ENCODE measurements around the gene TLCD5.

Gene TLCD5

DNA sequence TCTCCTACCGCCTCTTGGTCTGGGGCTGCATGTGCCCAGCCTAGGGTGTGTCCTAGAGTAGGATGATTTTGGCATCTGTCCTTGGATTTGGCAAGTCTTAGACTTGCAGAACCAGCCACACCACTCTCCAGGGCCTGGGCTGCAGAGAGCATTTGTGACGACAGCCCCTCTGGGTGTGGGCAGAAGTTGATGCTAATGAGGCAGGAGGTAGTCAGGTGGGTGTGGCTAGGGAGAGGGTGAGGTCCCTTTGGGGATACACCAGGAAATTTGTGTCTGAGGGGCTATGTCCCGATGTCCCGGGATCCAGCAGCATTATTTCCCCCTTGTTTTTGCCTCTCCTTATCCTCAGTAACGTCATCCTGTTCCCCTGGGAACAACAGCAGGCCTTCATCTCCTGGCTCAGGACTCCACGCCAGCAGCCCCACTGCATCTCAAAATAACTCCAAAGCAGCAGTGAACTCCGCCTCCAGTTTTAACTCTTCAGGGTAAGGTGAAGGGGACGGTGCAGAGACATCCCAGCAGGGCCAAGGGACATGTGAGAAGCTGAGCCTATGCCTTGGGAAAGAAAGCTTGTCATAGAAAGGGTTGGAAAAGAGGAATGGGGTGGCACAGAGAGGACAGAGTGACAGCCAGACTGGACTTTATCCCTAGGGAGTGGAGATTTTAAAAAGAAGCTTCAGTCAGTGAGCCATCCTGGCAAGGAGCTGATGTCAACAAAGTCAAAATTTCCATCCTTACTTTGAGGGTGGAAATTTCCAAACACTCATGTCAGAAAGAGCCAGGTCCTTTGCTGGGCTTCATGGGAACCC is 8.0 kb upstream of the TLCD5 start:
- ChIA-PET CTCF (interaction anchor here (0.6 to 1.0 kb wide), 2 partner anchors 12 to 74 kb away, joined by 7 read pairs; no protein-coding TSS in a partner anchor), POLR2A (ENCODE audit: low non-redundant PET) (no interaction called here)
- H3K27ac ChIP-seq: peak overlapping the region; percentile 64
- TF ChIP-seq, protein P1, sequence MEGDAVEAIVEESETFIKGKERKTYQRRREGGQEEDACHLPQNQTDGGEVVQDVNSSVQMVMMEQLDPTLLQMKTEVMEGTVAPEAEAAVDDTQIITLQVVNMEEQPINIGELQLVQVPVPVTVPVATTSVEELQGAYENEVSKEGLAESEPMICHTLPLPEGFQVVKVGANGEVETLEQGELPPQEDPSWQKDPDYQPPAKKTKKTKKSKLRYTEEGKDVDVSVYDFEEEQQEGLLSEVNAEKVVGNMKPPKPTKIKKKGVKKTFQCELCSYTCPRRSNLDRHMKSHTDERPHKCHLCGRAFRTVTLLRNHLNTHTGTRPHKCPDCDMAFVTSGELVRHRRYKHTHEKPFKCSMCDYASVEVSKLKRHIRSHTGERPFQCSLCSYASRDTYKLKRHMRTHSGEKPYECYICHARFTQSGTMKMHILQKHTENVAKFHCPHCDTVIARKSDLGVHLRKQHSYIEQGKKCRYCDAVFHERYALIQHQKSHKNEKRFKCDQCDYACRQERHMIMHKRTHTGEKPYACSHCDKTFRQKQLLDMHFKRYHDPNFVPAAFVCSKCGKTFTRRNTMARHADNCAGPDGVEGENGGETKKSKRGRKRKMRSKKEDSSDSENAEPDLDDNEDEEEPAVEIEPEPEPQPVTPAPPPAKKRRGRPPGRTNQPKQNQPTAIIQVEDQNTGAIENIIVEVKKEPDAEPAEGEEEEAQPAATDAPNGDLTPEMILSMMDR (conservative IDR thresholded peaks at IDR 0.05; ENCODE audit: low read depth): no peak
- peak; percentile 93 for DNase-seq (ENCODE audit: low spot score)

DNA sequence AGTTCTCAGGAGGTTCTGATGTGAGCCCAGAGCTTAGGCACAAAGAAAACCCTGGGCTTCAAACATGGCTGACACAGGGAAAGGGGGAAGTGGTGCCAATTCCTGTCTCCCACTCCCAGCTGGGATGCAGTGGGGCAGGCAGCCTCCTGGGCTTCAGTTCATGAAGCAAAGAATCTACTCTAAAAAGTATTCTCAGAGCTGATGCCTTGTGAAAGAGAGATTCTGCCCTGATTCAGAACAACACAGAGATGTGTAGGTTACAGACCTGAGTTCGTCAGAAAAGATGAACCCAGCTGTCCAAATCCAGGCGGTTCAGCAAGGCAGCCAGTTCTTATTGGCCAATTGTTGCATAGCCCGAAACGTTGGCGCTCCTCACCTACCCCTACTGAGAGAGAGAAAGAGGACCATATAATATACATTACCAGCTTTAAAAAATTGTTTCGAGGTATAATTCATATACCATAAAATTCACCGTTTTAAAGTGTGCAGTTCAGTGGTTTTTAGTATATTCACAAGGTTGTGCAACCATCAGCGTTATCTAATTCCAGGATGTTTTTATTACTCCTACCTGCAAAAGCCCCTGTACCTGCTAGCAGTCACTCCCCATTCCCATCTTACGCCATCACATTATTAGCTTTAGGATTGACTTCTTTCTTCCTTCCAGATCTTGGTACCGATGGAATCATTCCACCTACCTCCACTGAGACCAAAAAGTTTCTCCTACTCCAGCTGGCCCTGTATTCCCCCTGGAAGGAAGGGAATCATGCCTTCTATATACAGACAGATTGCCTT is 7.2 kb upstream of the TLCD5 start:
- DNase-seq (ENCODE audit: low spot score): no peak
- TF ChIP-seq, protein P1 (conservative IDR thresholded peaks at IDR 0.05; ENCODE audit: low read depth): no peak
- CTCF ChIA-PET: interaction anchor here (0.6 to 1.0 kb wide), 2 partner anchors 13 to 83 kb away, joined by 3 to 7 read pairs; no protein-coding TSS in a partner anchor
- POLR2A ChIA-PET (ENCODE audit: low non-redundant PET): no interaction called here
- peak overlapping the region; percentile 64 for H3K27ac ChIP-seq

DNA sequence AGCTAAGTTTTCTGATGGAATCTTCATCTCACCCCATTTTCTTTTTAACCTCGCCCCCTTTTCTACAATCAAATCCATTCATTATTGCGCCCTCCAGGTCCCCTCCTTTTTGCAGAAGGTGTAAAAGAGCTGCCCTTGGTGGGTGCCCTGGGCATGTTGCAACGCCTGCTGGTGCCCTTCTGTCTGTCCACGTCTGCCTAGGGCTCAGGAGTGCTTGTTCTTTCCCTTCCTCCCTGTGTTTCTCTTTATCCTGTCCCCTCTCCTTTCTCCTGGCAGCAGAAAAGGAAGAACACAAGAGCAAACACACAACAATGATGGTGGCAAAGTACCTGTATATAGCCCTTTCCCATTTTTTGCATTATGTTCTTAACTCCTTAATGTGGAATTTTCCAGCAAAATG is 6.2 kb upstream of the TLCD5 start:
- ChIA-PET POLR2A (ENCODE audit: low non-redundant PET) (no interaction called here), CTCF (no interaction called here)
- DNase-seq (ENCODE audit: low spot score): no peak
- TF ChIP-seq, protein P1 (conservative IDR thresholded peaks at IDR 0.05; ENCODE audit: low read depth): no peak
- H3K27ac ChIP-seq: no peak overlapping the region

DNA sequence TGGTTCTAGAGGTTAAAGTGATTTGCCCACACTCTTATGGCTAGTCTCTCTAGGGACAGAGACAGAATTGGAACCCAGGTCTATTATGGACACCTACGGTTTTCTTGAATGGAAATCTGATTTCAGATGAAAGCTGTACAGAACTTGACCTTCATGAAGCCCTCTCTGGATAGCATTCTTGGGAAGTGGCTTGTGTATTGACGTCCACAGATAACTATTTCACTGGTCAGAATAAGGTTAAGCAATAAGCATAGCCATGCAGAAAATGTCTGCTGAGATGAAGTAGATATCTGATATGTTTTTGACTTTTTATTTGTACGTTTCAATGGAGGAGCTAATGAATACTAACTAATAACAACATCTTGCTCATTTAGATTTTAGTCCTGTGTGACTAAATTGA is 1.1 kb downstream of the TLCD5 start:
- CTCF ChIA-PET: interaction anchor here (0.7 kb wide), 1 partner anchor 86 kb away, joined by 4 read pairs; no protein-coding TSS in a partner anchor
- POLR2A ChIA-PET (ENCODE audit: low non-redundant PET): no interaction called here
- H3K27ac ChIP-seq: no peak overlapping the region
- TF ChIP-seq, protein P1 (conservative IDR thresholded peaks at IDR 0.05; ENCODE audit: low read depth): no peak
- DNase-seq (ENCODE audit: low spot score): no peak

DNA sequence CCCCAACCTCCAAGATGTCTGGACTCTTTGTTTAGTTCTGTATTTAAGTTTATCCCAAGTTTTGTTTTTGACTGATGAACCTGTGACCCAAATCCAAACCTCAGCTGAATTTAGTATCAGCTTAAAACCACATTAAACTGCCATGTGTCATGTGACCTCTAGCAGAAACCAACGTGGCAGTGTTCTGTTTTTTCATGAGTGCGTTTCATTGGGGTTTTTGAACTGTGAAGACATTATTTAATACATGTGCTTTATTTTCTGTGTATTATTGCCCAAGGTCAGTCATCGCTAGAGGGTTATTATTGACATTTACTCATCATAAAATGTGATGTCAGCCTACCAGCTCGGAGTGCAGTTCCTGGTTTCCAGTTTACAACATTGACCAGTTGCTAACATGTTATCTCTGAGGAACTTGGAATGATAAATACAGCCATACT is 1.8 kb downstream of the TLCD5 start:
- TF ChIP-seq, protein P1 (conservative IDR thresholded peaks at IDR 0.05; ENCODE audit: low read depth): no peak
- CTCF ChIA-PET: interaction anchor here (0.7 kb wide), 1 partner anchor 85 kb away, joined by 4 read pairs; no protein-coding TSS in a partner anchor
- DNase-seq (ENCODE audit: low spot score): no peak
- no peak overlapping the region for H3K27ac ChIP-seq
- POLR2A ChIA-PET (ENCODE audit: low non-redundant PET): no interaction called here

DNA sequence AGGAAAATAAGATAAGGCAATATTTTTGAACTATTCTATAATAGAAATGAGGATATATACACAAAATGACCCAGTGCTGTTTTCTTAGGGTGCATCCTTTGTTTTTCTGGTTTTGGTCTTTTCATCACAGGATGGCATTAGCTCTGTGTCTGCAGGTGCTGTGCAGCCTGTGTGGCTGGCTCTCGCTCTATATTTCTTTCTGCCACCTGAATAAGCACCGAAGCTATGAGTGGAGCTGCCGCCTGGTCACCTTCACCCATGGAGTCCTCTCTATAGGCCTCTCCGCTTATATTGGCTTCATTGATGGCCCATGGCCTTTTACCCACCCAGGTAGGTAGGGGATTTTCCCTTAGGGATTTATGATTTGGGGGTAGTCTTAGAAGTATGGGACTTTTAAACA is 2.2 kb downstream of the TLCD5 start:
- POLR2A ChIA-PET (ENCODE audit: low non-redundant PET): no interaction called here
- no peak overlapping the region for H3K27ac ChIP-seq

More for the DNA sequence above, 2.2 kb downstream of the TLCD5 start:
- TF ChIP-seq, protein P1 (conservative IDR thresholded peaks at IDR 0.05; ENCODE audit: low read depth): no peak
- CTCF ChIA-PET: no interaction called here
- DNase-seq (ENCODE audit: low spot score): no peak

All from RWPE1 (cell line).